Dendritic cell treated with granulocyte-macrophage colony-stimulating factor and Interleukin-4, amounts not matched to agents 40 ng/mL and 50 ng/mL, for 4 days (primary cell): Measurements from ENCODE around the gene OPN5.

Experiments
- H3K27ac Mint-ChIP-seq: one replicate; pipeline ENCODE4 v1.8.0; 2022; ENCODE audit warnings: mild to moderate bottlenecking, mixed read lengths
- H3K27me3 Mint-ChIP-seq: one replicate; pipeline ENCODE4 v1.8.0; 2022; ENCODE audit warnings: mild to moderate bottlenecking, mixed read lengths
- H3K36me3 Mint-ChIP-seq: one replicate; pipeline ENCODE4 v1.8.0; 2022; ENCODE audit warnings: low read depth, mixed read lengths
- H3K4me1 Mint-ChIP-seq: one replicate; pipeline ENCODE4 v1.8.0; 2022; ENCODE audit warnings: low read depth, mixed read lengths
- H3K4me3 Mint-ChIP-seq: one replicate; pipeline ENCODE4 v1.8.0; 2022; ENCODE audit warnings: mild to moderate bottlenecking, moderate library complexity, mixed read lengths
- H3K9me3 Mint-ChIP-seq: one replicate; pipeline ENCODE4 v1.8.0; 2022; ENCODE audit warnings: mixed read lengths
- intact Hi-C: fragments of 100-400 bp; cut with micrococcal nuclease; formaldehyde crosslinking; loops from one replicate; pipeline ENCODE4 v1.15.0; 2022

Gene OPN5

GRCh38 chr6:47767102-47767501, 14.7 kb upstream of the OPN5 start:
- Mint-ChIP-seq H3K27ac (no peak overlapping the region), H3K4me3 (no peak overlapping the region), H3K9me3 (no peaks in the 10 kb centered on the region), H3K36me3 (no peaks in the 10 kb centered on the region), H3K4me1 (no peaks in the 10 kb centered on the region), H3K27me3 (no peaks in the 10 kb centered on the region)
- intact Hi-C loops: no loop called here

DNA sequence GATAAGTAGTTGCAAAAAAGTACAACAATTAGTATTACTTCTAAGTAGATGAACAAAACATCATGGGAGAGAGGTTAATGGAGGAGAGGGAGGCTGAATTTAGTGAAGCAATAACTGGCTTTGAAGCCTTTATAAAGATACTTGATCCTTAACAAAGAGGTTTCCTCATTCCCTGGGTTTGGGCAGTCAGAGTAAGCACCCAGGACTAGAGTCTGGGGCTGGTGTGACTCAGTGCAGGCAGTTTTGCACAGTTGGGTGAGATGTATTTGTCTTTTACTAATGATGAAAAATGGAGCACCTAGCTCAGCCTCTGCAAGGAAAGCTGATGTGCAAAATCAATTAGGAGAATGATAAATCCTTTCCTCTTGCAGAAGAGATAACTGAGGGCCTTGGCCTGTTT, 11.8 kb upstream of the OPN5 start:
- Mint-ChIP-seq H3K27ac (no peak overlapping the region), H3K4me3 (no peak overlapping the region), H3K36me3 (no peaks in the 10 kb centered on the region), H3K4me1 (no peaks in the 10 kb centered on the region), H3K9me3 (no peaks in the 10 kb centered on the region), H3K27me3 (no peaks in the 10 kb centered on the region)
- intact Hi-C loops: no loop called here

DNA sequence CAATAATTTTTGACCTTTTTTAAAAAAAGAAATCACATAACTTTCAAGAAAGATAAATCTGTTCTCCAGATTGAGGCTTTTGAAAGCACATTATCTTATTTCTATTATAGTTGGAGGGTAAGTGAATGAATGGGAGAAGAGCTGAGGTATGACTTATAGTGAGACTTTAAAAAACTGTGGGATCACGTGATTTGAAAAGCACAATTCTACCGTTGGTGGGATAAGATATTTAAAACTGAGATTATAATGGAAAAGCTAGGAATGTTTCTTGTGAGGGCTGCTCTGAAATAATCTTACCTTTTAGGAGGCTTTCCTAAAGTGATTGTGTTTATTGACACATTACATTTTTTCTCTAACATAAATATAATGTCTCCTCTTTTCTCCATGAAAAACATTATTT, 9.5 kb upstream of the OPN5 start:
- peaks cover 1% of the 10 kb centered on the region for H3K27me3 Mint-ChIP-seq
- no peaks in the 10 kb centered on the region for H3K4me1 Mint-ChIP-seq
- H3K36me3 Mint-ChIP-seq: no peaks in the 10 kb centered on the region
- no peak overlapping the region for H3K4me3 Mint-ChIP-seq
- intact Hi-C loops: no loop called here
- H3K27ac Mint-ChIP-seq: no peak overlapping the region
- H3K9me3 Mint-ChIP-seq: no peaks in the 10 kb centered on the region

GRCh38 chr6:47773005-47773404, 8.8 kb upstream of the OPN5 start:
- Mint-ChIP-seq H3K9me3 (no peaks in the 10 kb centered on the region), H3K4me3 (no peak overlapping the region), H3K27ac (no peak overlapping the region), H3K27me3 (peaks cover 1% of the 10 kb centered on the region), H3K4me1 (no peaks in the 10 kb centered on the region), H3K36me3 (no peaks in the 10 kb centered on the region)
- intact Hi-C loops: no loop called here

DNA sequence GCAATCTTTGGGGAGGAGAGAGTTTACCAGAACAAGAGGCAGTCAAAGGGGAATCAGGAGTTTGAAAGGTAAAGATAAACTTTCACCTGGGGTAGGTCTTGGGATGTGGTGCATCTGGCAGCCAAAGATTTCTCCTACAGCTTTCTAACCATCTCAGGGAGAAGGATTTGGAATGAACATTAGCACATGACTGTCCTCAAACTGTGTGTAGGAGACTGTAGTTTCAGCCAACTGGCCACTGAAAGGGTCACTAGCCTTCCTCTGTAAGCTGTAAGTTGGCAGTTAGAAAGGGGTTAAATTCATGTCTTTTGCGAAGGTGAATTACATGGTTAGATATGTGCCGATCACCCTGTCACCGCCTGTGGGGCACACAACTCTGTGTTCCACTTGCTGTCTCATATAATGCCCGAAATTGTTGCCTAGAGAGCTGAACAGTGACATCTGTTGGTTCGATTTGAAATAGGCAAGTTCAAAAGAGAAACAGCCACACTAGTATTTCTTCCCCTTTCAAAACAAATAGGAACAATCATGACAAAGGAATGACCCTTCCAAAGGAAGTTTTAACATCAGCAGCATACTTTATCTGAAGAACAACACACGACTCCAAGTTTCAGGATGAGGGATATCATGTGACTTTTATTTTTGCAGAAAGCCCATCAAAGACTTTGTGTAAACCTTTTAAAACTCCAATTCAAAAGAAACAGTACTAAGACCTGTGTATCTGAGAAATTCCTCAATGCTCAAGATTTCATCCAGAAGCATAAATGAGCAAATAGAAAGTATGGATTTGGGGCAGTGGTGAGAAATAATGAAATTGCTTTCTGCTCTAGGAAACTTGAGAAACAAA, 1.1 kb upstream of the OPN5 start:
- H3K4me3 Mint-ChIP-seq: no peak overlapping the region
- H3K27ac Mint-ChIP-seq: no peak overlapping the region
- no peaks in the 10 kb centered on the region for H3K9me3 Mint-ChIP-seq
- H3K36me3 Mint-ChIP-seq: no peaks in the 10 kb centered on the region
- H3K27me3 Mint-ChIP-seq: peaks cover 10% of the 10 kb centered on the region
- peaks cover 5% of the 10 kb centered on the region for H3K4me1 Mint-ChIP-seq
- intact Hi-C loops: loop anchor here (1.0 to 2.0 kb wide), 2 partner anchors 150 to 366 kb away; no protein-coding TSS in a partner anchor

DNA sequence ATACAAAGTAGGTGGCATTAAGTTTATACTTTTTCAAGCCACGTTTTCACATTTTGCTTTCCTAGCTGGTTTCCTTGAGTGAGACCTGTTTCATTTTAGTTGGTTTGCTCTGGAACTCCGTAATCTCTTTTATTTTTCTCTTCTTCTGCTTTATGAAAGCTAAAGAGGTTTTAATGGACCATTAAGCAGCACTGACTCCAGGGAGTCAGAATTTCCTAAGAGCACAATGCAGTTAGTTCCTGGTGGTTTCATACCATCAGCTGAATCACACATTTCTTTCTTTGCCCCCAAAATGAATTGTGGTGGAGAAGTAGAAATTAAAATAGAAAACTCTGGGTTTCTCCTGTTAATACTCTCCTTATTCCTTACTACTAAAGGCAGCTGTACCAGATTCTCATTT, 3.4 kb downstream of the OPN5 start:
- no peak overlapping the region for H3K4me3 Mint-ChIP-seq
- H3K36me3 Mint-ChIP-seq: no peaks in the 10 kb centered on the region
- H3K4me1 Mint-ChIP-seq: peaks cover 3% of the 10 kb centered on the region
- peaks cover 18% of the 10 kb centered on the region for H3K27me3 Mint-ChIP-seq
- H3K9me3 Mint-ChIP-seq: no peaks in the 10 kb centered on the region
- no peak overlapping the region for H3K27ac Mint-ChIP-seq
- intact Hi-C loops: loop anchor here (5.0 kb wide), 1 partner anchor 982 kb away; no protein-coding TSS in a partner anchor

- H3K9me3 Mint-ChIP-seq: no peaks in the 10 kb centered on the region
- peaks cover 19% of the 10 kb centered on the region for H3K27me3 Mint-ChIP-seq
- no peak overlapping the region for H3K27ac Mint-ChIP-seq
- H3K36me3 Mint-ChIP-seq: no peaks in the 10 kb centered on the region
- intact Hi-C loops: loop anchor here (1.0 to 5.0 kb wide), 2 partner anchors 979 to 1622 kb away; no protein-coding TSS in a partner anchor
- H3K4me3 Mint-ChIP-seq: no peak overlapping the region
- no peaks in the 10 kb centered on the region for H3K4me1 Mint-ChIP-seq
These were observed 6.0 kb downstream of the OPN5 start for GRCh38 chr6:47787620-47788497.

- Mint-ChIP-seq H3K4me1 (no peaks in the 10 kb centered on the region), H3K9me3 (no peaks in the 10 kb centered on the region), H3K4me3 (no peak overlapping the region), H3K27me3 (peaks cover 18% of the 10 kb centered on the region), H3K36me3 (no peaks in the 10 kb centered on the region), H3K27ac (no peak overlapping the region)
- intact Hi-C loops: loop anchor here (1.0 to 5.0 kb wide), 2 partner anchors 979 to 1622 kb away; no protein-coding TSS in a partner anchor
These were observed 6.7 kb downstream of the OPN5 start for GRCh38 chr6:47788498-47788884.

DNA sequence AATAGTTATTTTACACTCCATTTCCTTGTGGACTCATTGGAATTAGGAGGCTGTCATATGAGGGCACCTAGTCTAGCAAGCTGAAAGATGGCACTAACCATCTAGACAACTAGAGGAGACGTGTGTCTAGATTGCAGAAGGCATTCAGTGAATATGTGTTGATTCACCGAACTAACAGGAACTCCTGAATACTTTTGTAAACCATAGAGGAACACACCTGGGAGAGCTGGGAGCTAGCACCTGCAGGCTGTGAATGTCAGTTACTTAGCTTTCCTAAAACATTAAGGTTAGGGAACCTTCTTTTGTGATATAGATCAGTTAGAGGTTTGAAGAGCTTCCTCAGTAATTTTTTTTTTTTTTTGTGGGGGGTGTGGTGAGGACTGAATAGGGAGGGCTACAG, 7.7 kb downstream of the OPN5 start:
- Mint-ChIP-seq H3K4me3 (no peak overlapping the region), H3K4me1 (no peaks in the 10 kb centered on the region), H3K27me3 (peaks cover 15% of the 10 kb centered on the region), H3K27ac (no peak overlapping the region), H3K36me3 (no peaks in the 10 kb centered on the region), H3K9me3 (no peaks in the 10 kb centered on the region)
- intact Hi-C loops: loop anchor here (5.0 kb wide), 1 partner anchor 978 kb away; no protein-coding TSS in a partner anchor

DNA sequence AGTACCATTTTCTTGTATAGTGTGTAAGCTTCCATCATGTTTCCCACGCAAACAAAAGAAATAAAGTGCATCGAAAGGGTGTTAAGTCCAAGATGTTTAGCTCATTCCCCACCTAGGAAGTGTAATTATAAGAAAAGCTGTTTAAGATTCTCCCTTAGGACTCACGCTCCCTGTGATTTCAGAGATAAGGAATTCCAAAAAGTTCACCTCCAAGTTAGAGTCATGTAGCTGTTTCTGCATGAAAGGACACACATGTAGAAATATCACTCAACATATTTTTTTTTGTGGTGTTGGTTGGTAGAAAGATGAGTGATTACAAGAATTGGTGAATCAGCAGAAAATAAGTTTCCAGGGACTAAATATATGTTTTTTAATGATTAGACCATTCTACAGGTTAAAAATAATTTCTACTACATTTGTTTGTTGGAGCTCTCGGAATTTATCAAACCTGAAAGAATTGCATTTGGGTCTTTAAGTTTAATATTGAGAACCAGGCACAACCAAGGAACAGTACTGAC, 10.4 kb downstream of the OPN5 start:
- H3K4me3 Mint-ChIP-seq: no peak overlapping the region
- no peak overlapping the region for H3K27ac Mint-ChIP-seq
- no peaks in the 10 kb centered on the region for H3K36me3 Mint-ChIP-seq
- intact Hi-C loops: no loop called here
- no peaks in the 10 kb centered on the region for H3K9me3 Mint-ChIP-seq
- peaks cover 8% of the 10 kb centered on the region for H3K27me3 Mint-ChIP-seq
- no peaks in the 10 kb centered on the region for H3K4me1 Mint-ChIP-seq

DNA sequence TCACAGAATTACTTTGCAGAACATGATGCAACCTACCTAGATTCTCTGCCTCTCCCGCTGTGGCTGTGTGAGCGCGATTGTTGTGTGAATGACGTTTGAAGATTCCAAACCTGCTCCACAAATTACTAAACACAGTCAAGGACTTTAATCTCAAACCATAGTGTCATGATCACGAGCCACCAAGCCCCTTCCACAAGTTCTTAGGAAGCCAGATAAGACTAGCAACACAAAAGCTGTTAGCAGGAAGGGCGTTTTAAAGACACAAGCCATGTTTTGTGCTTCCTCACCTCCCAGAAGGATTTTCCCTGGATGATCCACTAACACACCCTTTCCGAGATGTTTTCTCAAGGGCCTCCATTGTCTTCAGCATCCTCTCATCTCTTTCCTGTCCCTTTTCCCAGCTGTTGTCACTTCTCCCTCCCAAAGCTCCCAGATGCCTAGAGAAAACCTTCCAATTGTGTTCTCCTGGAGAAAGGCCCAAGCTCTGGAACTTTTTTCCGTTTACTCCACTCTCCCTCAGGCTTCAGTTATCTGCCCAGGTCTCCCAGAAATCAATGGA, 12.8 kb downstream of the OPN5 start:
- no peaks in the 10 kb centered on the region for H3K9me3 Mint-ChIP-seq
- H3K27ac Mint-ChIP-seq: no peak overlapping the region
- intact Hi-C loops: no loop called here
- no peak overlapping the region for H3K4me3 Mint-ChIP-seq
- H3K27me3 Mint-ChIP-seq: peaks cover 4% of the 10 kb centered on the region
- H3K4me1 Mint-ChIP-seq: no peaks in the 10 kb centered on the region
- H3K36me3 Mint-ChIP-seq: no peaks in the 10 kb centered on the region

DNA sequence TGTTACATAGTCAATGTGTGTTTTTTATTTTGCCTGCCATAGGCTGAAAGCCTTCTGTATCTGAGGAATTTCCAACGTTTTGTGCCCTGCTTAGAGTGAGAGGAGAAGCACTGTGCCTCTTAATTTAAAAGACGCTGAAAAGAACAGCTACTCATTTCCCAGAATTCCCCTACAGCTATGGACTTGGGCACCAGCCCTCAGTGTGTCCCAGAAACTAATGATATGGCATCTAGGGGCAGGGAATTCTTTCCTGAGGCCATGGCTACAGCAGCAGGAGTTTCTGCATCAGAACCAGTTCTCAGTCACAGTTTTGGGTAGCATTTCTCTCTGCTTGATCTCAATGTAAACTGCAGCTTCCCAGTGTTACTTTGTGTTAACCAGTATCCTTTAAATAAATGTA, 20.2 kb downstream of the OPN5 start:
- no peak overlapping the region for H3K27ac Mint-ChIP-seq
- intact Hi-C loops: no loop called here

GRCh38 chr6:47804821-47805220, 23.0 kb downstream of the OPN5 start:
- H3K27ac Mint-ChIP-seq: no peak overlapping the region
- no peaks in the 10 kb centered on the region for H3K9me3 Mint-ChIP-seq
- no peaks in the 10 kb centered on the region for H3K4me1 Mint-ChIP-seq
- no peak overlapping the region for H3K4me3 Mint-ChIP-seq
- H3K27me3 Mint-ChIP-seq: peaks cover 2% of the 10 kb centered on the region
- intact Hi-C loops: no loop called here
- H3K36me3 Mint-ChIP-seq: no peaks in the 10 kb centered on the region

More for the DNA sequence above, 20.2 kb downstream of the OPN5 start:
- H3K27me3 Mint-ChIP-seq: no peaks in the 10 kb centered on the region
- H3K9me3 Mint-ChIP-seq: no peaks in the 10 kb centered on the region
- H3K4me1 Mint-ChIP-seq: no peaks in the 10 kb centered on the region
- H3K36me3 Mint-ChIP-seq: no peaks in the 10 kb centered on the region
- H3K4me3 Mint-ChIP-seq: no peak overlapping the region

GRCh38 chr6:47809873-47810272, 28.0 kb downstream of the OPN5 start:
- Mint-ChIP-seq H3K4me1 (no peaks in the 10 kb centered on the region), H3K36me3 (no peaks in the 10 kb centered on the region), H3K27me3 (peaks cover 3% of the 10 kb centered on the region), H3K9me3 (no peaks in the 10 kb centered on the region), H3K4me3 (no peak overlapping the region), H3K27ac (no peak overlapping the region)
- intact Hi-C loops: no loop called here
